ENCODE results near the gene RYR1.

RYR1 gene

GRCh38 chr19:38429055-38429810 is 4.3 kb upstream of the RYR1 start:
- no peak for DNase-seq

- DNase-seq = no peak
Observed at GRCh38 chr19:38429811-38430156, 3.7 kb upstream of the RYR1 start.

GRCh38 chr19:38430931-38431330 is 2.6 kb upstream of the RYR1 start:
- DNase-seq = no peak

- DNase-seq = no peak
Observed at GRCh38 chr19:38434549-38435051, 1.1 kb downstream of the RYR1 start.

- no peak for DNase-seq
Observed at GRCh38 chr19:38437295-38437694, 3.8 kb downstream of the RYR1 start.

GRCh38 chr19:38437917-38438316 is 4.4 kb downstream of the RYR1 start:
- DNase-seq = no peak

- no peak for DNase-seq
Observed at GRCh38 chr19:38440592-38440991, 7.1 kb downstream of the RYR1 start.

- no peak for DNase-seq
Observed at GRCh38 chr19:38441657-38442348, 8.3 kb downstream of the RYR1 start.

GRCh38 chr19:38442736-38443135 is 9.2 kb downstream of the RYR1 start:
- DNase-seq = no peak

- no peak for DNase-seq
Observed at GRCh38 chr19:38443458-38443999, 10.0 kb downstream of the RYR1 start.

- no peak for DNase-seq
Observed at GRCh38 chr19:38444026-38444425, 10.5 kb downstream of the RYR1 start.

- no peak for DNase-seq
Observed at GRCh38 chr19:38445362-38445761, 11.9 kb downstream of the RYR1 start.

- DNase-seq = no peak
Observed at GRCh38 chr19:38448225-38448624, 14.7 kb downstream of the RYR1 start.

- DNase-seq = no peak
Observed at GRCh38 chr19:38449518-38449917, 16.0 kb downstream of the RYR1 start.

GRCh38 chr19:38451036-38451435 is 17.5 kb downstream of the RYR1 start:
- no peak for DNase-seq

GRCh38 chr19:38451629-38452028 is 18.1 kb downstream of the RYR1 start:
- DNase-seq = no peak

- DNase-seq = no peak
Observed at GRCh38 chr19:38452430-38453366, 19.2 kb downstream of the RYR1 start.

- DNase-seq = no peak
Observed at GRCh38 chr19:38453596-38453995, 20.1 kb downstream of the RYR1 start.

GRCh38 chr19:38455031-38455430 is 21.5 kb downstream of the RYR1 start:
- DNase-seq = no peak

GRCh38 chr19:38457202-38457601 is 23.7 kb downstream of the RYR1 start:
- DNase-seq = no peak

- DNase-seq = no peak
Observed at GRCh38 chr19:38457690-38458405, 24.4 kb downstream of the RYR1 start.

- DNase-seq = no peak
Observed at GRCh38 chr19:38458991-38459390, 25.5 kb downstream of the RYR1 start.
